ENCODE data around the gene PTPRD.

- TF ChIP-seq CTCF (IDR thresholded peaks at IDR 0.05) (no peak), POLR2A (IDR thresholded peaks at IDR 0.05) (no peak)
Observed at GRCh38 chr9:8408575-8409190, 2204.1 kb downstream of the PTPRD start.

Data from thyroid gland (tissue), 4 donors.